ENCODE measurements around the gene CD40. TPM values are rescaled to one million over a fixed set of nuclear protein-coding genes. Genes with fewer than 3 reads are reported as not detected.

CD40 gene
- total and polyA plus RNA-seq, 10 of the 15 experiments (the other 5 are each of a cell fraction or from before 2014, with no cell fraction given) = 40.8 to 193 (median 89.5) TPM

DNA sequence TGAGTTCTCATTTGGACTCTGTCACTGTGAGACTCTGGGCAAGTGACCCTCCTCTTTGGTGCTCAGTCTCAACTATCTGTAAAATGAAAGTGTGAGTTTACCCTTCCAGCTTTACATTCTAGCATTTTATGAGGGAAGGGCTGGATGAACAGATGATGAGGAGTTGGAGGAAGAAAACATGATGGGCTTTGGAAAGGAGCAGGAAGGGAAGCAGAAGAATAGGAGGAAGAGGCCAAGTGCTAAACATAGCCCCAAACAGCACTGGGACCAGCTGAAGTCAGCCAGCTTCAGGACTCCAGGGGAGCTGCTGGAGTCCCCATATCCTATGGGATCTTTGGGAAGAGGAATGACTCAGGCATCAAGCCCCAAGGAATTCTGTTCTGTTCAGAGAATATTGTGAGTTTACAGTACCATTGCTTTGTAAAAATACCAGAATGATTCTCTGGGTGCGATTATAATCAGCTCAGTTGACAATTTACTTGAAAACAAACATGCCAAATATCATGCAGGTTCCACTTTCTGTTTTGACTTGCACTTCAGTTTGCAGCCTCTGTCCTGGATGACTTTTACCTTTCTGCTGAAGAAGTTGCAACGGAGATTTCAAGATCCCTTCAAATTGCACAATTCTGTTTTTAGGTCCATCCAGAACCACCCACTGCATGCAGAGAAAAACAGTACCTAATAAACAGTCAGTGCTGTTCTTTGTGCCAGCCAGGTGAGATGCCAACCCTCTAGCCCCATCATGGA is 3.2 kb downstream of the CD40 start:
- H3K4me3 ChIP-seq = peak overlapping the region; percentile 96
- no peaks in the 10 kb centered on the region for H3K27me3 ChIP-seq (replicated peaks in 1 of 2; ENCODE audit: control insufficient read depth in 2 of 2, insufficient read depth in 2 of 2, low read length in 1 of 2)
- WGBS (ENCODE audit: insufficient coverage, insufficient replicate concordance, low lambda C conversion rate, missing lambda C conversion rate) = 0% methylated on average over 2 of the region's 2 CpGs
- peak overlapping the region; percentile 67 for H3K4me2 ChIP-seq (ENCODE audit: control insufficient read depth, insufficient read depth)
- peak overlapping the region; percentile 67; the same call in 1 of the 2 replicates for H3K9ac ChIP-seq (ENCODE audit: control insufficient read depth, insufficient read depth, low read length)
- RAD21 ChIA-PET (ENCODE audit: unreplicated experiment) = interaction anchor here (0.7 to 3.0 kb wide), 4 partner anchors 9 to 321 kb away, joined by 3 to 23 read pairs (median 6); no protein-coding TSS in a partner anchor
- POLR2A ChIA-PET = interaction anchor here (0.8 to 2.9 kb wide), 3 partner anchors 14 to 286 kb away, joined by 3 to 19 read pairs (median 3); no protein-coding TSS in a partner anchor
- H3K36me3 ChIP-seq (ENCODE audit: control insufficient read depth in 2 of 2, insufficient read depth in 2 of 2, low read length in 1 of 2) = peaks cover 24 to 30% of the 10 kb centered on the region in 2 experiments
- no peak overlapping the region for H2AFZ ChIP-seq (ENCODE audit: control insufficient read depth, low read depth, low read length)
- no peak for FAIRE-seq
- TF ChIP-seq POLR2AphosphoS5 (IDR thresholded peaks at IDR 0.05; ENCODE audit: low read length) = peak; percentile 44; the same call in 1 of the 2 replicates
- peak in 1 of 2 experiments; percentile 21; a peak in 1 of 4 replicates for TF ChIP-seq IKZF2 (IDR thresholded peaks at IDR 0.05)
- 0 out of 2 replicates have a peak, but pooled peaks have one; percentile 21 for TF ChIP-seq PML (IDR thresholded peaks at IDR 0.05; ENCODE audit: low read length)
- TF ChIP-seq MTA2 (IDR thresholded peaks at IDR 0.05; ENCODE audit: low read depth) = no peak
- TF ChIP-seq ZBED1 (IDR thresholded peaks at IDR 0.05; ENCODE audit: borderline replicate concordance) = no peak
- no peak for DNase-seq (ENCODE audit: low read depth, low spot score)
- no peak for ATAC-seq
- CTCF ChIA-PET = interaction anchor here (3.6 to 3.7 kb wide), 2 partner anchors 9 to 22 kb away, joined by 18 to 63 read pairs; no protein-coding TSS in a partner anchor
- H3K4me1 ChIP-seq (ENCODE audit: control insufficient read depth, insufficient read depth, low read length) = peaks cover 6% of the 10 kb centered on the region
- intact Hi-C loops (cut with micrococcal nuclease; ENCODE audit: unreplicated experiment) = no loop called here
- H3K79me2 ChIP-seq (ENCODE audit: control insufficient read depth, insufficient read depth, low read length) = peaks cover 58% of the 10 kb centered on the region
- in situ Hi-C loops (cut with MboI) = no loop called here
- peaks cover 6% of the 10 kb centered on the region for H4K20me1 ChIP-seq (ENCODE audit: control insufficient read depth, insufficient read depth)
- peak overlapping the region; percentile 76; the same call in 1 of the 2 replicates for H3K27ac ChIP-seq (ENCODE audit: control insufficient read depth, insufficient read depth)
- SMC1A ChIA-PET (ENCODE audit: uncharacterized antibody, unreplicated experiment) = interaction anchor here (0.9 to 4.1 kb wide), 6 partner anchors 8 to 37 kb away, joined by 3 to 30 read pairs (median 6); no protein-coding TSS in a partner anchor
- H3K9me3 ChIP-seq (replicated peaks; ENCODE audit: control insufficient read depth, insufficient read depth, low read length) = no peaks in the 10 kb centered on the region
- no TSS peak for BruUV-seq (replicated peaks)

DNA sequence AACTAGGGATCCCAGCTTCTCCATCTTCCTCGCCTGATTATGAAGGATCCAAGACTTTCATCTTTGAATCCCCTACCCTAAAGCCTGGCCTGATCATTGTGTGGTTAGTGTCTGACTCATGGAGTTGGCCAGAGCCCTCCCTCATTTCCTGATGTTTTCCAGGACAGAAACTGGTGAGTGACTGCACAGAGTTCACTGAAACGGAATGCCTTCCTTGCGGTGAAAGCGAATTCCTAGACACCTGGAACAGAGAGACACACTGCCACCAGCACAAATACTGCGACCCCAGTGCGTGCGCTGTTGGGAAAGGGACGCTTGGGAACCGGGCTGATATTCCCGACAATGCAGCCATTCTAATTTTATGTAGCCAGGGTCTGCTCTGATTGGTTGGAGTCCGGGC is 4.0 kb downstream of the CD40 start:
- in situ Hi-C loops (cut with MboI) (no loop called here), intact Hi-C loops (cut with micrococcal nuclease; ENCODE audit: unreplicated experiment) (no loop called here)
- Histone ChIP-seq H3K9me3 (replicated peaks; ENCODE audit: control insufficient read depth, insufficient read depth, low read length) (no peaks in the 10 kb centered on the region), H2AFZ (ENCODE audit: control insufficient read depth, low read depth, low read length) (no peak overlapping the region), H3K4me1 (ENCODE audit: control insufficient read depth, insufficient read depth, low read length) (peaks cover 6% of the 10 kb centered on the region), H4K20me1 (ENCODE audit: control insufficient read depth, insufficient read depth) (peaks cover 9% of the 10 kb centered on the region), H3K9ac (ENCODE audit: control insufficient read depth, insufficient read depth, low read length) (no peak overlapping the region), H3K36me3 (ENCODE audit: control insufficient read depth in 2 of 2, insufficient read depth in 2 of 2, low read length in 1 of 2) (peaks cover 25 to 36% of the 10 kb centered on the region in 2 experiments), H3K4me3 (peak overlapping the region; percentile 96; the same call in 1 of the 2 replicates), H3K27me3 (replicated peaks in 1 of 2; ENCODE audit: control insufficient read depth in 2 of 2, insufficient read depth in 2 of 2, low read length in 1 of 2) (no peaks in the 10 kb centered on the region), H3K4me2 (ENCODE audit: control insufficient read depth, insufficient read depth) (peak overlapping the region; percentile 67), H3K27ac (ENCODE audit: control insufficient read depth, insufficient read depth) (no peak overlapping the region), H3K79me2 (ENCODE audit: control insufficient read depth, insufficient read depth, low read length) (peaks cover 58% of the 10 kb centered on the region)
- DNase-seq (ENCODE audit: low read depth, low spot score) (no peak), FAIRE-seq (no peak), ATAC-seq (no peak)
- CTCF ChIA-PET = interaction anchor here (3.7 kb wide), 1 partner anchor 23 kb away, joined by 18 read pairs; no protein-coding TSS in a partner anchor
- no peak for TF ChIP-seq JUNB (IDR thresholded peaks at IDR 0.05)
- TF ChIP-seq POLR2AphosphoS5 (IDR thresholded peaks at IDR 0.05; ENCODE audit: low read length) = peak; percentile 7; the same call in 1 of the 2 replicates
- no peak for TF ChIP-seq JUND (IDR thresholded peaks at IDR 0.05; ENCODE audit: low read depth, low read length)
- TF ChIP-seq HDGF (IDR thresholded peaks at IDR 0.05) = no peak
- no peak for TF ChIP-seq CHD4 (IDR thresholded peaks at IDR 0.05)
- WGBS (ENCODE audit: insufficient coverage, insufficient replicate concordance, low lambda C conversion rate, missing lambda C conversion rate) = 93% methylated on average over 11 of the region's 11 CpGs
- SMC1A ChIA-PET (ENCODE audit: uncharacterized antibody, unreplicated experiment) = interaction anchor here (0.9 to 2.8 kb wide), 4 partner anchors 7 to 37 kb away, joined by 3 to 17 read pairs (median 4); no protein-coding TSS in a partner anchor
- RAD21 ChIA-PET (ENCODE audit: unreplicated experiment) = interaction anchor here (2.3 kb wide), 1 partner anchor 34 kb away, joined by 9 read pairs; no protein-coding TSS in a partner anchor
- BruUV-seq (replicated peaks) = no TSS peak
- POLR2A ChIA-PET = interaction anchor here (1.0 to 2.9 kb wide), 2 partner anchors 14 to 34 kb away, joined by 3 to 19 read pairs; no protein-coding TSS in a partner anchor

Data from GM12878 (cell line).